ENCODE measurements around the gene BLOC1S1.

- peak; percentile 37 for TF ChIP-seq CTCF (IDR thresholded peaks at IDR 0.05)
- TF ChIP-seq ZFX (IDR thresholded peaks at IDR 0.05; ENCODE audit: borderline replicate concordance), result no peak
Observed at GRCh38 chr12:55743406-55744339, 27.8 kb downstream of the BLOC1S1 start.
